Inflammatory macrophage treated with lipopolysaccharide for 1 hour (primary cell): ENCODE measurements around the gene MRPL38.
A peak's percentile ranks its signal among the peaks of the same experiment; 100 is the strongest.

Experiments
- DNase-seq, 2 donors: peaks; one replicate each; pipeline ENCODE4 v3.0.0-alpha.2; 2020 to 2022

Gene MRPL38

GRCh38 chr17:75904749-75905521 lies at the start of gene MRPL38:
MRPL38 (minus strand) TSS chr17:75904884; CDS start chr17:75904875, 9 bp downstream.
- DNase-seq: peak; percentile 88 to 92

- DNase-seq: no peak
These were observed 46.3 kb upstream of the MRPL38 start for GRCh38 chr17:75950855-75951554.

- no peak for DNase-seq
These were observed 45.7 kb upstream of the MRPL38 start for GRCh38 chr17:75950421-75950820.

GRCh38 chr17:75945211-75945610 lies 40.5 kb upstream of the MRPL38 start:
- no peak for DNase-seq

GRCh38 chr17:75943491-75943890 lies 38.8 kb upstream of the MRPL38 start:
- no peak for DNase-seq

GRCh38 chr17:75942473-75942872 lies 37.8 kb upstream of the MRPL38 start:
- DNase-seq: no peak

GRCh38 chr17:75941442-75941819 lies 36.7 kb upstream of the MRPL38 start:
- DNase-seq: no peak

- peak; percentile 95 to 96 for DNase-seq
These were observed 36.2 kb upstream of the MRPL38 start, which contains the start of gene FBF1 for GRCh38 chr17:75940727-75941441. FBF1 (minus strand) TSS chr17:75941042; CDS start chr17:75938149, 2,893 bp downstream.

GRCh38 chr17:75937652-75938051 lies 33.0 kb upstream of the MRPL38 start:
- no peak for DNase-seq

- no peak for DNase-seq
These were observed 29.1 kb upstream of the MRPL38 start for GRCh38 chr17:75933808-75934207.

- DNase-seq: no peak
These were observed 28.2 kb upstream of the MRPL38 start for GRCh38 chr17:75932852-75933251.

GRCh38 chr17:75931062-75931461 lies 26.4 kb upstream of the MRPL38 start:
- no peak for DNase-seq

- peak; percentile 24 to 28 for DNase-seq
These were observed 22.7 kb upstream of the MRPL38 start for GRCh38 chr17:75927286-75927922.

GRCh38 chr17:75926456-75926855 lies 21.8 kb upstream of the MRPL38 start:
- no peak for DNase-seq

GRCh38 chr17:75925912-75926311 lies 21.2 kb upstream of the MRPL38 start:
- no peak for DNase-seq

- no peak for DNase-seq
These were observed 20.4 kb upstream of the MRPL38 start for GRCh38 chr17:75925103-75925502.

- no peak for DNase-seq
These were observed 18.5 kb upstream of the MRPL38 start for GRCh38 chr17:75922963-75923874.

GRCh38 chr17:75922173-75922961 lies 17.7 kb upstream of the MRPL38 start:
- DNase-seq: no peak

GRCh38 chr17:75921596-75921995 lies 16.9 kb upstream of the MRPL38 start:
- DNase-seq: no peak

GRCh38 chr17:75920045-75920560 lies 15.4 kb upstream of the MRPL38 start:
- DNase-seq: no peak

- no peak for DNase-seq
These were observed 14.9 kb upstream of the MRPL38 start for GRCh38 chr17:75919611-75920010.
